ENCODE results near the gene HOXB6.

- TF ChIP-seq CTCF (conservative IDR thresholded peaks at IDR 0.05; ENCODE audit: low read depth, low read length): no peak
- TF ChIP-seq EZH2 (IDR thresholded peaks at IDR 0.05; ENCODE audit: borderline replicate concordance, low read depth, low read length, poor library complexity, severe bottlenecking): no peak
These were observed 14.1 kb downstream of the HOXB6 start for GRCh38 chr17:48590607-48591161.
